PC-9 (cell line): ENCODE data around the gene CYSRT1.

Experiments
- CTCF ChIP-seq: fragments of 200-600 bp; sonication (generic); conservative IDR thresholded peaks from 2 replicates; pipeline ENCODE4 v1.6.1; 2017; ENCODE audit warnings: mixed run types, antibody characterized with exemption, mild to moderate bottlenecking, moderate library complexity
- EZH2 ChIP-seq: fragments of 200-600 bp; sonication (generic); IDR thresholded peaks from 2 replicates; pipeline ENCODE4 v1.8.0; 2017; ENCODE audit warnings: antibody characterized with exemption, low read depth

- TF ChIP-seq CTCF = no peak
- no peak for TF ChIP-seq EZH2
Observed at GRCh38 chr9:137267933-137268355, 43.0 kb downstream of the CYSRT1 start.
